Hematopoietic multipotent progenitor cell treated with erythropoietin and hydrocortisone succinate and interleukin-3 and kit ligand, for 6 days (in vitro differentiated cells): ENCODE measurements around the gene POLR2J.
"Not testable (repeated sequence)": the region's sequence is repeated elsewhere in the genome, so short reads cannot be mapped to it uniquely, and the experiment has no call there.

Source experiments
- DNase-seq: peaks from one replicate; pipeline ENCODE4 v3.0.0-alpha.2; 2015

Gene POLR2J

DNA sequence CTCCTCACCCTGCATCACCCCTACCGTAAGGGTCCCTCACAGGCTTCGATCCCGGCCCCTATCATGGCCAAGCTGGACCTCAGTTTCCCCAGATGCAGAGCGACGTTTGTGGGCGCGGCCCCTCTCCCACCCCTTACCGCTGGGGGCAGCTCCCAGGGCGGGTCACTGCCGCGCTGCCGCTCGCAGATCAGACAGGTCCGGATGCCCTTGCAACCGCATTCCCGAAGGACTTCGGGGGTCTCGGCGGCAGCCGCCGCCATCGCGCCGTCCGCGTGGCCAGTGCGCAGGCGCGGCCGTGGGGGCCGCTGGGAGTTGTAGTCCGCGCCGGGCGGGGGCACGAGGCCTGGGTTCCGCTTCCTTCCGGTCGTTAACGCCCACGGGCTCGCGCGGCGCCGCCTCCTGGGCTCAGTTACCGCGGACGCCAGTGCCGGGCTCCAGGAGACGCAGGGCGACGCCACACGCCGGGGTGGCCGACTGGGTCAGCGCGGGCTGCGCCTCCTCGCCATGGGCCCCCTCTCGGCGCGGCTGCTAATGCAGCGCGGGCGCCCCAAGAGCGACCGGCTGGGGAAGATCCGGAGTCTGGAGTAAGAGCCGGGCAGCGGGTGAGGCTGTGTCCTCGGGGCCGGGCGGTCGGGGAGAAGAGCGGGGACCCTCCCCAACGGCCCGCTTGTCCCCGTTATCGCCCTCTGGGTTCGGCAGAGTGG lies 14.0 kb downstream of the POLR2J start, which contains the start of the genes ALKBH4 and LRWD1:
ALKBH4 (minus strand) TSS at position 287 of the 704 bp plus-strand sequence; CDS start at position 260, 27 bp downstream.
LRWD1 (plus strand) TSS at position 408 of the 704 bp plus-strand sequence; CDS start at position 505, 97 bp downstream.
- peak; percentile 97 for DNase-seq

GRCh38 chr7:102463841-102464576 lies 14.7 kb downstream of the POLR2J start:
- peak; percentile 42 for DNase-seq

- DNase-seq, result no peak
These were observed 18.3 kb downstream of the POLR2J start for GRCh38 chr7:102460467-102460866.

GRCh38 chr7:102459221-102459844 lies 19.4 kb downstream of the POLR2J start:
- DNase-seq, result no peak

GRCh38 chr7:102457352-102457924 lies 21.3 kb downstream of the POLR2J start:
- DNase-seq, result no peak

DNA sequence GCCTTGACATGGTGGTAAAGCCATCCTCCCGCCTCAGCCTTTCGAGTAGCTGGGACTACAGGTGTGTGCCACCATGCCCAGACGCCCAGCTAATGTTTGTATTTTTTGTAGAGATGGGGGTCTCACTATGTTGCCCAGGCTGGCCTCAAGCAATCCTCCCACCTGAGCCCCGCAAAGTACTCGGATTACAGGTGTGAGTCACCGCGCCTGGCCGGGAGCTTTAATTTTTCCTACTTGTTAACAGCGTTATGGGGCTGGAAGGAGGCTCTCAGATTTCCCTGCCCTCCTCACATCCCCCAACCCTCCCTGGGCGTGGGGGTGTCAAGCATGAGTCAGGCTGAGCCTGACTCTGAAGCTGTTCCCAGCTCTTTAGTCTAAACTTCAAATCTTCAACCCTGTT lies 22.4 kb downstream of the POLR2J start:
- no peak for DNase-seq

DNA sequence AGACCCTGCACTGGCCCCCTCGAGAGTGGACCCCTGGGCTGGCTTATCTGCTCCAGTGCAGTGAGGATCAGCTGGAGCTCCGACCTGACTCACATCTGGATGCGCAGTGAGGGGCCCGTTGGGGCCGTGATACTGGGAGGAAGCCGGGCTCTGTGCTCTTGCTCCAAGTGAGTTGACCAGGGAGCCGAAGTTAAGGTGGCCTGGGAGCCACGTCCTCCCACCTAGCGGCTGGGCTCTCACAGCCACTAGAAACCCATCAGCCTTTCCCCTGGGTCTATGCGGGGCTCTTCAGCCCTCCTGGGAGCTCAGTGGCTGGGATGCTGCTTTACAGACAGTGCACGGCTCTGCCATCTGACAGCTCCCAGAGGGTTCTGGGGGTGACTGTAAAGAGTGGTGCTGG lies 23.1 kb downstream of the POLR2J start:
- no peak for DNase-seq

DNA sequence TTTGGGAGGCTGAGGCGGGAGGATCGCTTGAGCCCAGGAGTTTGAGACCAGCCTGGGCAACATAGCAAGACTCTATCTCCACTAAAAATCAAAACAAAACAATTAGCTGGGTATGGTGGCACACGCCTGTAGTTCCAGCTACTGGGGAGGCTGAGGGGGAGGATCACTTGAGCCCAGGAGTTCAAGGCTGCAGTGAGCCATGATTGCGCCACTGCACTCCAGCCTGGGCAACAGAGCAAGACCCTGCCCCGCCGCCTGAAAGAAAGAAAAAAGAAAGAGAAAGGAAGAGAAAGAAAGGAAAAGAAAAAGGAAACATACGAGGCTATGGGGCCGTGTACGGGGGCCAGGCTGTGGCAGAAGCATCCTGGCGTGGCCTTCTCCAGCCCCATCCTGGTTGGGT lies 23.8 kb downstream of the POLR2J start:
- DNase-seq, result not testable (repeated sequence)

- no peak for DNase-seq
These were observed 24.3 kb downstream of the POLR2J start for GRCh38 chr7:102454468-102454867.

GRCh38 chr7:102453319-102453718 lies 25.4 kb downstream of the POLR2J start:
- no peak for DNase-seq

- no peak for DNase-seq
These were observed 26.3 kb downstream of the POLR2J start for GRCh38 chr7:102452451-102452850.

DNA sequence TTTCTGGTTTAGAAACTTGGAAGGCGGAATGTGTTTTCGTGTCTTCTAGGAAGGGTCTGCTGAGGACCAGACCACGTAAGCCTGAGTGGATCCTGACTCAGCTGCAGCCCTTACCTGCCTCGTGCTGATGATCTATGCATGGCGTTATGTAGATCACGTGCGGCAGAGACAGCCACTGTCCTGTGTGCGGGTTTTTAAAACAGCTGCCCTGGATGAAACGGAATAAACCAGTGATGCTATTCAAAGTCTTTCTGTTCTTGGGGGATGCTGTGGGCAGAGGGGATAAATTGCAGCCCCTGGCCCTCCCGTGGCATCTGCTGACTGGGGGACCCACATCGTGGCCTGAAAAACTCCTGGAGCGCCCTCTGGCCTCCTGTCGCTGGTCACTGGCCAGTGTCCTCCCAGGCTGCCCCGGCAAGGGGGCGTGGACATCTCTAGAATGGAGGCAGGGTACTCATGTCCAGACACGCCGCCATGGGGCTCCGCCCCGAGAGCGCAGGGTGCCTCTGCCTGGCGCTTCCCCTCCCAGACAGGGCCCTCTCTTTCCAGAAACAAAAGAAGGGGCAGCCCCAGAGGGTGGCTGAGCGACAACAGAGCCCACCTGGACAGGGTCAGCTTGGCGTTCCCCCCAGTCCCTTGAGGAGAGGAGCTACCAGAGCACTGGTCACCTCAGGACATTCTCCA lies 27.2 kb downstream of the POLR2J start:
- no peak for DNase-seq

DNA sequence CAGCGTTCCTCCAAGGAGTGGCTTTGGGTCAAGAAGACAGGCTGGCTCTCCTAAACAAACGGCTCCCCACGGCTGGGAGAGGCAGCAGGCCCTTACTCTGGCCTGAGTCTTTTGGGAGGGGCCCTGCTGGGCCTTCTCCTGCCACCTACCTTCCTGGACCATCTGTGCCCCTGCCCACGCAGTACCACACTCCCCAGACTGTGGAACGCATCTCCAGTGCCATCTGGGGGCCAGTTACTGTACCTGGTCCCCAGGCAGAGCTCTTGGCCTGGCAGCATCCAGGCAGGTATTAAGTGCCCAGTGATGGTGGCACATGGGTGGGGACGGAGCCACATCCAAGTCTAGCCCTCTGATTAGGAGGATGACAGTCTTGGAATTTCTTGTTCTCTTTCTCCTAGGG lies 28.5 kb downstream of the POLR2J start:
- peak; percentile 58 for DNase-seq

DNA sequence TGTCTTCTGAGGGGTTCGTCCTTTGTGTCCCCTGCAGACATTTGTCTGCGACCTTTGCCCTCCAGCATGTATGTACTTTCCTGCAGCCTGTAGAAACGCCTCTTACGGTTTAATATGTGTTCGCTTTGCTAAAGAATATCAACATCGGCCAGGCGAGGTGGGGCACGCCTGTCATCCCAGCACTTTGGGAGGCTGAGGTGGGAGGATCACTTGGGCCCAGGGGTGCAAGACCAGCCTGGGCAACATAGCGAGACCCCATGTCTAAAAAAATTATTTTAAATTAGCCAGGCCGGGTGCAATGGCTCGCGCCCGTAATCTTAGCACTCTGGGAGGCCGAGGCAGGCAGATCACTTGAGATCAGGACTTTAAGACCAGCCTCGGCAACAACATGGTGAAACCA lies 29.6 kb downstream of the POLR2J start:
- DNase-seq, result no peak

GRCh38 chr7:102447311-102447710 lies 31.4 kb downstream of the POLR2J start:
- DNase-seq, result no peak

DNA sequence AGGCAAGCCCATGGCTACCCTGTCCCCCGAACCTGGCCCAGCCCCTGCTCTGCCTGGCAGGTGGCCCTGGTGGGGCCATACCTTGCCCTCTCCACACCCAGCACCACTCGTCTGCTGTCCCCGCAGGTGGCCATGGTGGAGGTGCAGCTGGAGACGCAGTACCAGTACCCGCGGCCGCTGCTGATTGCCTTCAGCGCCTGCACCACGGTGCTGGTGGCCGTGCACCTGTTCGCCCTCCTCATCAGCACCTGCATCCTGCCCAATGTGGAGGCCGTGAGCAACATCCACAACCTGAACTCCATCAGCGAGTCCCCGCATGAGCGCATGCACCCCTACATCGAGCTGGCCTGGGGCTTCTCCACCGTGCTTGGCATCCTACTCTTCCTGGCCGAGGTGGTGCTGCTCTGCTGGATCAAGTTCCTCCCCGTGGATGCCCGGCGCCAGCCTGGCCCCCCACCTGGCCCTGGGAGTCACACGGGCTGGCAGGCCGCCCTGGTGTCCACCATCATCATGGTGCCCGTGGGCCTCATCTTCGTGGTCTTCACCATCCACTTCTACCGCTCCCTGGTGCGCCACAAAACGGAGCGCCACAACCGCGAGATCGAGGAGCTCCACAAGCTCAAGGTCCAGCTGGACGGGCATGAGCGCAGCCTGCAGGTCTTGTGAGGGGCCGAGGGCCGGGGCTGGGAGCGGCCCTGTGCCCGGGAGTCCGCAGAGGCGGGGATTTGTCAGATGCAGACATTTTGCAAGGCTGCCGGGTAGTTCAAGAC lies 32.1 kb downstream of the POLR2J start:
- no peak for DNase-seq

GRCh38 chr7:102445674-102446071 lies 33.0 kb downstream of the POLR2J start:
- no peak for DNase-seq

DNA sequence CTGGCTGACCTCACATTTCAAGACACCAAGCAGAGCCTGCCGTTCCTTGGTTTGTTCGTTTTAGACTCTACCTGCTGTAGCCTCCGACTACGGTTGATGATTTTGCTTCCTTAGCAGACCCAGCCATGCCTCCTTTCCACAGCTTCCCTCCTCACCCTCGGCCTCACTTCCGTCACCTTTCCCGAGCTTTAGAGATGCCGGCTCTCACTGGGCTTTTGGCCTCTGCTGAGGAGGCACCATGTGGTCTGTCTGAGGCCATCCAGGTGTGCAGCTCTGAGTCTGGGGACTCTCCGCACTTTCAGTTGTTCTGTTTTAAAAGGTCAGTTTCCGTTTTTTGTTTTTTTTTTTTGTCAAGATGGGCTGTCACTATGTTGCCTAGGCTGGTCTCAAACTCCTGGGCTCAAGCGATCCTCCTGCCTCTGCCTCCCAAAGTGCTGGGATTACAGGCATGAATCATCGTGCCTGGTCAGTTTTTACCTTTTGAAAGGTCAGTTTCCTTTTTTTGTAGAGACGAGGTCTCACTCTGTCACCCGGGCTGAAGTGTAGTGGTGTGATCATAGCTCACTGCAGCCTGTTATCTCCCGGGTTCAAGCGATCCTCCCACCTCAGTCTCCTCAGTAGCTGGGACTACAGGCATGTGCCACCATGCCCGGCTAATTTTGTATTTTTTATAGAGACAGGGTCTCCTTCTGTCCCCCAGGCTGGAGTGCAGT lies 33.6 kb downstream of the POLR2J start:
- no peak for DNase-seq

GRCh38 chr7:102439963-102440795 lies 38.5 kb downstream of the POLR2J start:
- no peak for DNase-seq

GRCh38 chr7:102436118-102436517 lies 42.6 kb downstream of the POLR2J start:
- no peak for DNase-seq
